GM18858 (cell line): ENCODE data around the gene ADD1.

Experiments used
- ATAC-seq: cut with Tn5 transposase; IDR thresholded peaks from one replicate; pipeline ENCODE4 v1.9.1; 2021; ENCODE audit not compliant: unreplicated experiment

Gene ADD1

GRCh38 chr4:2820216-2820982 lies 23.2 kb upstream of the ADD1 start:
- no peak for ATAC-seq

- ATAC-seq, result no peak
Measured at GRCh38 chr4:2822461-2823300, 21.0 kb upstream of the ADD1 start.

- ATAC-seq, result no peak
Measured at GRCh38 chr4:2823301-2823670, 20.4 kb upstream of the ADD1 start.

- ATAC-seq, result no peak
Measured at GRCh38 chr4:2823671-2824328, 19.8 kb upstream of the ADD1 start.

GRCh38 chr4:2824329-2824835 lies 19.3 kb upstream of the ADD1 start:
- no peak for ATAC-seq

- ATAC-seq, result no peak
Measured at GRCh38 chr4:2824836-2825381, 18.7 kb upstream of the ADD1 start.

GRCh38 chr4:2825740-2826139 lies 17.9 kb upstream of the ADD1 start:
- no peak for ATAC-seq

GRCh38 chr4:2827071-2827873 lies 16.4 kb upstream of the ADD1 start:
- no peak for ATAC-seq

- no peak for ATAC-seq
Measured at GRCh38 chr4:2827874-2828751, 15.5 kb upstream of the ADD1 start.

GRCh38 chr4:2828758-2829181 lies 14.9 kb upstream of the ADD1 start:
- no peak for ATAC-seq

- ATAC-seq, result no peak
Measured at GRCh38 chr4:2829321-2829932, 14.2 kb upstream of the ADD1 start.

GRCh38 chr4:2829933-2830451 lies 13.7 kb upstream of the ADD1 start:
- no peak for ATAC-seq

- ATAC-seq, result no peak
Measured at GRCh38 chr4:2830632-2831610, 12.7 kb upstream of the ADD1 start.

- ATAC-seq, result no peak
Measured at GRCh38 chr4:2831611-2832308, 11.9 kb upstream of the ADD1 start.

GRCh38 chr4:2832309-2832980 lies 11.2 kb upstream of the ADD1 start:
- peak; percentile 69 for ATAC-seq

- no peak for ATAC-seq
Measured at GRCh38 chr4:2832981-2833670, 10.5 kb upstream of the ADD1 start.
